Measurements from ENCODE around the gene RPL15.
"Not testable (repeated sequence)": the region's sequence is repeated elsewhere in the genome, so short reads cannot be mapped to it uniquely, and the experiment has no call there.

RPL15 gene

DNA sequence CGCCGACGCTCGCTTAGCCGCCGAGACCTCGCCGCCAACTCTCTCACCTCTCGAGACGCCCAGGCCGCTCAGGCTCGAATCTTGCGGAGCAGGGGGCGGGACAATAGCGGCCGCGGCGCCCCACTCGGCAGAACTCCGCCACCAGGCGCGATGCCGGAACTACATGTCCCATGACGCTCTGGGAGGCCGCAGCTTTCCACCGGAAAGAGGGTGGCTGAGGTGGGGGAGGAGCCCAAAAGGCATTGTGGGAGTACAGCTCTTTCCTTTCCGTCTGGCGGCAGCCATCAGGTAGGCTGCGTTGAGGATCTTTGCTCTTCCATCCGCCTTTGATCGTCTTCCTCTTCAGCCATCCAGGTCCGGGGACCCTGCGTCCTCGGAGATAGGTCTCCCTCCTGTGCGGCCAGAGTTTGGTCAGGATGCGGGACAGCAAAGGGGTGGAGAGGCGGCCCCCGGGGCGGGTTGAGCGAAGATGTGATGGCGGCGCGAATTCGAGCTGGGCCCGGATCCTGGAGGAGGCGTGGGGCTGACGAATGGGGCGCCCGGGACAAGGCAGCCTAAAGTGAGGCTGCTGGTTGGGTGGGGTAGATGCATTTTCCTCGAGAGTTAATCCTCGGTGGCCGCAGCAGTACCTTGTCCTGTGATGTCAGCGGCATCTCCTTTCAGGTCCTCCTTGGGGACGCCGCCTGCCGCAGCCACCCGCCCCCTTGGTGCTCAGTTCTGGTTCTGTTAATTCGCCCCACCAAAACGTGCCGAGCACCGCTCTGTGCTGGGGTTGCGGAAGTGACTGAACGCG lies at the start of gene RPL15, which contains the start of gene NKIRAS1:
Gene RPL15, plus strand, starts transcription at position 247 of the 793 bp plus-strand sequence. CDS start 728 bp downstream, outside the sequence.
Gene NKIRAS1, minus strand, starts transcription at position 105 of the 793 bp plus-strand sequence. CDS start 6,086 bp downstream, outside the sequence.
- Histone ChIP-seq H3K9ac (ENCODE audit: low read length) (peak within 1 kb of the TSS; percentile 90), H3K36me3 (ENCODE audit: insufficient read depth, low read length) (peaks cover 32% of the 10 kb centered on the region), H3K9me3 (ENCODE audit: low read length) (no peaks in the 10 kb centered on the region), H3K27me3 (ENCODE audit: control insufficient read depth in 1 of 2, insufficient read depth in 2 of 2, low read length in 2 of 2) (no peaks in the 10 kb centered on the region), H3K4me1 (ENCODE audit: insufficient read depth, low read length) (peaks cover 29% of the 10 kb centered on the region), H3K27ac (ENCODE audit: low read depth, low read length) (peak within 1 kb of the TSS; percentile 94), H3K4me3 (ENCODE audit: low read depth in 1 of 2, low read length in 2 of 2) (peak within 1 kb of the TSS; percentile 90 to 99)

GRCh38 chr3:23867400-23867799 lies 49.5 kb upstream of the RPL15 start:
- Histone ChIP-seq H3K4me3 (ENCODE audit: low read depth in 1 of 2, low read length in 2 of 2) (no peak overlapping the region), H3K9ac (ENCODE audit: low read length) (no peak overlapping the region), H3K36me3 (ENCODE audit: insufficient read depth, low read length) (no peaks in the 10 kb centered on the region), H3K9me3 (ENCODE audit: low read length) (no peaks in the 10 kb centered on the region), H3K27me3 (ENCODE audit: control insufficient read depth in 1 of 2, insufficient read depth in 2 of 2, low read length in 2 of 2) (no peaks in the 10 kb centered on the region), H3K4me1 (ENCODE audit: insufficient read depth, low read length) (peaks cover 28% of the 10 kb centered on the region), H3K27ac (ENCODE audit: low read depth, low read length) (no peak overlapping the region)

- Histone ChIP-seq H3K4me1 (ENCODE audit: insufficient read depth, low read length) (peaks cover 28% of the 10 kb centered on the region), H3K36me3 (ENCODE audit: insufficient read depth, low read length) (no peaks in the 10 kb centered on the region), H3K27ac (ENCODE audit: low read depth, low read length) (no peak overlapping the region), H3K4me3 (ENCODE audit: low read depth in 1 of 2, low read length in 2 of 2) (no peak overlapping the region), H3K9me3 (ENCODE audit: low read length) (no peaks in the 10 kb centered on the region), H3K27me3 (ENCODE audit: control insufficient read depth in 1 of 2, insufficient read depth in 2 of 2, low read length in 2 of 2) (no peaks in the 10 kb centered on the region), H3K9ac (ENCODE audit: low read length) (no peak overlapping the region)
Measured at GRCh38 chr3:23867838-23868237, 49.1 kb upstream of the RPL15 start.

GRCh38 chr3:23869977-23870662 lies 46.8 kb upstream of the RPL15 start:
- Histone ChIP-seq H3K4me3 (ENCODE audit: low read depth in 1 of 2, low read length in 2 of 2) (no peak overlapping the region), H3K36me3 (ENCODE audit: insufficient read depth, low read length) (no peaks in the 10 kb centered on the region), H3K27ac (ENCODE audit: low read depth, low read length) (no peak overlapping the region), H3K27me3 (ENCODE audit: control insufficient read depth in 1 of 2, insufficient read depth in 2 of 2, low read length in 2 of 2) (no peaks in the 10 kb centered on the region), H3K9me3 (ENCODE audit: low read length) (no peaks in the 10 kb centered on the region), H3K9ac (ENCODE audit: low read length) (no peak overlapping the region), H3K4me1 (ENCODE audit: insufficient read depth, low read length) (peaks cover 35% of the 10 kb centered on the region)

GRCh38 chr3:23870663-23871043 lies 46.3 kb upstream of the RPL15 start:
- H3K27ac ChIP-seq (ENCODE audit: low read depth, low read length); H3K4me3 ChIP-seq (ENCODE audit: low read depth in 1 of 2, low read length in 2 of 2); H3K9me3 ChIP-seq (ENCODE audit: low read length); H3K9ac ChIP-seq (ENCODE audit: low read length); H3K36me3 ChIP-seq (ENCODE audit: insufficient read depth, low read length); H3K27me3 ChIP-seq (ENCODE audit: control insufficient read depth in 1 of 2, insufficient read depth in 2 of 2, low read length in 2 of 2): not testable (repeated sequence)
- peaks cover 31% of the 10 kb centered on the region for H3K4me1 ChIP-seq (ENCODE audit: insufficient read depth, low read length)

GRCh38 chr3:23871361-23871760 lies 45.6 kb upstream of the RPL15 start:
- peaks cover 24% of the 10 kb centered on the region for H3K4me1 ChIP-seq (ENCODE audit: insufficient read depth, low read length)
- not testable (repeated sequence) for H3K9ac ChIP-seq (ENCODE audit: low read length); H3K4me3 ChIP-seq (ENCODE audit: low read depth in 1 of 2, low read length in 2 of 2); H3K36me3 ChIP-seq (ENCODE audit: insufficient read depth, low read length); H3K9me3 ChIP-seq (ENCODE audit: low read length); H3K27ac ChIP-seq (ENCODE audit: low read depth, low read length); H3K27me3 ChIP-seq (ENCODE audit: control insufficient read depth in 1 of 2, insufficient read depth in 2 of 2, low read length in 2 of 2)

- no peak overlapping the region for H3K4me3 ChIP-seq (ENCODE audit: low read depth in 1 of 2, low read length in 2 of 2)
- H3K27me3 ChIP-seq (ENCODE audit: control insufficient read depth in 1 of 2, insufficient read depth in 2 of 2, low read length in 2 of 2), result no peaks in the 10 kb centered on the region
- no peaks in the 10 kb centered on the region for H3K9me3 ChIP-seq (ENCODE audit: low read length)
- no peak overlapping the region for H3K9ac ChIP-seq (ENCODE audit: low read length)
- H3K27ac ChIP-seq (ENCODE audit: low read depth, low read length), result no peak overlapping the region
- H3K36me3 ChIP-seq (ENCODE audit: insufficient read depth, low read length), result no peaks in the 10 kb centered on the region
- peaks cover 26% of the 10 kb centered on the region for H3K4me1 ChIP-seq (ENCODE audit: insufficient read depth, low read length)
Measured at GRCh38 chr3:23872330-23872729, 44.6 kb upstream of the RPL15 start.

GRCh38 chr3:23873941-23874340 lies 43.0 kb upstream of the RPL15 start:
- no peaks in the 10 kb centered on the region for H3K36me3 ChIP-seq (ENCODE audit: insufficient read depth, low read length)
- H3K4me3 ChIP-seq (ENCODE audit: low read depth in 1 of 2, low read length in 2 of 2), result no peak overlapping the region
- H3K9me3 ChIP-seq (ENCODE audit: low read length), result no peaks in the 10 kb centered on the region
- no peak overlapping the region for H3K9ac ChIP-seq (ENCODE audit: low read length)
- H3K27ac ChIP-seq (ENCODE audit: low read depth, low read length), result no peak overlapping the region
- no peaks in the 10 kb centered on the region for H3K27me3 ChIP-seq (ENCODE audit: control insufficient read depth in 1 of 2, insufficient read depth in 2 of 2, low read length in 2 of 2)
- peaks cover 30% of the 10 kb centered on the region for H3K4me1 ChIP-seq (ENCODE audit: insufficient read depth, low read length)

DNA sequence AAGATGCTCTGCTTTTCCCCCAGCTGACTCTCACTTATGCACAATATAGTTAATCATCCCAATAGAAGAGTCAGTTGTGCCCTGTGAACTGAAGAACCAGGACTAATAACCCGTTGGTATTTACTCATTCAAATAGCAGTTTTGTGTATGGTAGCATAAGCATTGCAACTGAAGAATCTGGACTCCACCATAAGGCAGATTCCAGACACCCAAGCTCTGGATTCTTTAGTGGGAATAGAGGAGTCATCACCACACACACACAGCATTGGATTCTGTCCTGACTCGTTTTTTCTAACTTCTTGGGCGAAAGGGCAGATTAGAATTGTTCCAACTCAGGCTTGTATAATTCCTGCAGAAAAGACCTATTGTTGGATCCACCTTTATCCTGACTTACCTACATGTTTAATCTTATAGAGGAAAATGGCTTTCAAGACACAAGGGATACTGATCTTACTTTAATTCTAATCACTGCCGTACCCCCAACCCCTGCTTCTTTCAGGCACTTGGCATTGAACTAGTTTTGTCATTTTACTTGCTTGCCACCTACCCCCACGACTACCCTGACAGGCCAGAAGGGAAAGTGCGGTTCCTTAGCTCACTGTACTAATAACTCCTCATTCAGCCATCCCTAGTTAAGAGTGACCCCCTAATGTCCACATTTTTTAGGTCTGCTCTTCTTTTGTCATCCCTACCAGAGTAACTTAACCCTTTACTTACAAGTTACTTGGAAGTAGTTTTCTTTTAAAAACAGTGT lies 42.4 kb upstream of the RPL15 start:
- peaks cover 30% of the 10 kb centered on the region for H3K4me1 ChIP-seq (ENCODE audit: insufficient read depth, low read length)
- H3K27me3 ChIP-seq (ENCODE audit: control insufficient read depth in 1 of 2, insufficient read depth in 2 of 2, low read length in 2 of 2), result no peaks in the 10 kb centered on the region
- H3K9me3 ChIP-seq (ENCODE audit: low read length), result no peaks in the 10 kb centered on the region
- no peak overlapping the region for H3K9ac ChIP-seq (ENCODE audit: low read length)
- no peak overlapping the region for H3K4me3 ChIP-seq (ENCODE audit: low read depth in 1 of 2, low read length in 2 of 2)
- no peak overlapping the region for H3K27ac ChIP-seq (ENCODE audit: low read depth, low read length)
- H3K36me3 ChIP-seq (ENCODE audit: insufficient read depth, low read length), result no peaks in the 10 kb centered on the region

GRCh38 chr3:23875113-23875725 lies 41.7 kb upstream of the RPL15 start:
- no peak overlapping the region for H3K4me3 ChIP-seq (ENCODE audit: low read depth in 1 of 2, low read length in 2 of 2)
- no peak overlapping the region for H3K27ac ChIP-seq (ENCODE audit: low read depth, low read length)
- H3K9me3 ChIP-seq (ENCODE audit: low read length), result no peaks in the 10 kb centered on the region
- no peak overlapping the region for H3K9ac ChIP-seq (ENCODE audit: low read length)
- no peaks in the 10 kb centered on the region for H3K36me3 ChIP-seq (ENCODE audit: insufficient read depth, low read length)
- peaks cover 26% of the 10 kb centered on the region for H3K4me1 ChIP-seq (ENCODE audit: insufficient read depth, low read length)
- H3K27me3 ChIP-seq (ENCODE audit: control insufficient read depth in 1 of 2, insufficient read depth in 2 of 2, low read length in 2 of 2), result no peaks in the 10 kb centered on the region

DNA sequence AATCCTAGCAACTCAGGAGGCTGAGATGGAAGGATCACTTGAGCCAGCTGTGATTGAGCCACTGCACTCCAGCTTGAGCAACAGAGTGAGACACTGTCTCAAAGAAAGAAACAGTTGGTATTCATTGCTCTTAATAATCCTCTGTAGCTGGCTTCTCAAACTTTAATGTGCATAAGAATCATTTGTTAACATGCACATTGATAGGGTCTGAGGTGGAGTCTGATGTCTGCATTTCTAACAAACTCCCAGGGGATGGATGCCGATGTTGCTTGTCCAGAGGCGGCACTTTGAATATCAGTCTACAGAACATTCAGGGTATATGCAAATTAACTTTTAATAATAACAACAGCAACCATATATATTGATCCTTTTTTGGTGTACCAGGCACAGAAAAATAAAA lies 40.0 kb upstream of the RPL15 start:
- Histone ChIP-seq H3K9me3 (ENCODE audit: low read length) (no peaks in the 10 kb centered on the region), H3K4me3 (ENCODE audit: low read depth in 1 of 2, low read length in 2 of 2) (no peak overlapping the region), H3K27ac (ENCODE audit: low read depth, low read length) (no peak overlapping the region), H3K27me3 (ENCODE audit: control insufficient read depth in 1 of 2, insufficient read depth in 2 of 2, low read length in 2 of 2) (no peaks in the 10 kb centered on the region), H3K36me3 (ENCODE audit: insufficient read depth, low read length) (no peaks in the 10 kb centered on the region), H3K9ac (ENCODE audit: low read length) (no peak overlapping the region), H3K4me1 (ENCODE audit: insufficient read depth, low read length) (peaks cover 32% of the 10 kb centered on the region)
